CD4-positive, alpha-beta T cell treated with Interleukin-6 for 4 hours (primary cell): ENCODE measurements around the gene C2CD4C.
"Not testable (repeated sequence)": the region's sequence is repeated elsewhere in the genome, so short reads cannot be mapped to it uniquely, and the experiment has no call there.

Experiments
- DNase-seq: peaks from one replicate; pipeline ENCODE4 v3.0.0-alpha.2; 2020; ENCODE audit warnings: mixed read lengths

Gene C2CD4C

GRCh38 chr19:408902-409515 is at the start of gene C2CD4C:
C2CD4C (minus strand) TSS chr19:409147; CDS start chr19:408361, 786 bp downstream.
- DNase-seq = peak; percentile 40

GRCh38 chr19:458091-459042 is 49.4 kb upstream of the C2CD4C start:
- no peak for DNase-seq

- DNase-seq = no peak
Measured at GRCh38 chr19:457636-458035, 48.7 kb upstream of the C2CD4C start.

GRCh38 chr19:456547-457110 is 47.7 kb upstream of the C2CD4C start:
- no peak for DNase-seq

GRCh38 chr19:455851-456546 is 47.1 kb upstream of the C2CD4C start:
- no peak for DNase-seq

- DNase-seq = no peak
Measured at GRCh38 chr19:455031-455705, 46.2 kb upstream of the C2CD4C start.

GRCh38 chr19:453606-454005 is 44.7 kb upstream of the C2CD4C start:
- no peak for DNase-seq

GRCh38 chr19:452829-453228 is 43.9 kb upstream of the C2CD4C start:
- no peak for DNase-seq

- not testable (repeated sequence) for DNase-seq
Measured at GRCh38 chr19:450912-451481, 42.0 kb upstream of the C2CD4C start.

- DNase-seq = no peak
Measured at GRCh38 chr19:449916-450315, 41.0 kb upstream of the C2CD4C start.

GRCh38 chr19:447816-448560 is 39.0 kb upstream of the C2CD4C start:
- no peak for DNase-seq

GRCh38 chr19:447064-447426 is 38.1 kb upstream of the C2CD4C start:
- DNase-seq = no peak

- no peak for DNase-seq
Measured at GRCh38 chr19:444677-445210, 35.8 kb upstream of the C2CD4C start.

- DNase-seq = no peak
Measured at GRCh38 chr19:443005-443404, 34.1 kb upstream of the C2CD4C start.

GRCh38 chr19:442085-442484 is 33.1 kb upstream of the C2CD4C start:
- no peak for DNase-seq

- DNase-seq = no peak
Measured at GRCh38 chr19:441213-441836, 32.4 kb upstream of the C2CD4C start.

GRCh38 chr19:440391-441212 is 31.7 kb upstream of the C2CD4C start:
- no peak for DNase-seq

GRCh38 chr19:439167-439900 is 30.4 kb upstream of the C2CD4C start:
- DNase-seq = no peak

- DNase-seq = no peak
Measured at GRCh38 chr19:438416-438958, 29.5 kb upstream of the C2CD4C start.
